Renal cortical epithelial cell (primary cell): ENCODE results near the gene TUBB3. TPM values are rescaled to one million over a fixed set of nuclear protein-coding genes. Genes with fewer than 3 reads are reported as not detected.
"Not testable (repeated sequence)": the region's sequence is repeated elsewhere in the genome, so short reads cannot be mapped to it uniquely, and the experiment has no call there.

Experiments
- DNase-seq: peaks from one replicate; pipeline ENCODE4 v3.0.0-alpha.2; 2011; ENCODE audit warnings: low read depth
- total RNA-seq: library from RNA; depleted of rRNA; stranded (reverse); fragments of >200 nt; gene quantifications from 2 replicates; pipeline ENCODE4 v1.2.3, GENCODE V29; 2014

Gene TUBB3
- total RNA-seq, 1 donor from 2014 or later = 368 TPM

DNA sequence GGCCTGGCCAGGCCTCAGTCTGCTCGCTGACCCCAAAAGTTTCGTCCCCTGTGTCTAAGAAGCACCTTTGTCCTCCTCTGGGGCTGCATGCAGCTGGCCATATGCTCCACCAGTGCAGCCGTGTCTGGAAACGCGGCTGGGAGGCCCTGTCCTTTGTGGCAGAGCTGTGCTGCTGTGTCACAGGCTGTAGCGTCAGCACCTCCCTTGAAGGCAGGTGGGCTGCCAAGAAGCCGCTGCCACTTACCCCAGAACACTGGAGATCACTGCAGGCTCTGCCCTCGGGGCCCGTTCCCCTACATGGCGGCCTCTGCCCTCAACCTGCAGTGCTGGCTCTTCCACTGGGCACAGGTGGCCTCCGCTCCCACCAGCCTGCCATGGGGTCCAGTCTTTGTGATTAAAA, 20.2 kb upstream of the TUBB3 start:
- no peak for DNase-seq

DNA sequence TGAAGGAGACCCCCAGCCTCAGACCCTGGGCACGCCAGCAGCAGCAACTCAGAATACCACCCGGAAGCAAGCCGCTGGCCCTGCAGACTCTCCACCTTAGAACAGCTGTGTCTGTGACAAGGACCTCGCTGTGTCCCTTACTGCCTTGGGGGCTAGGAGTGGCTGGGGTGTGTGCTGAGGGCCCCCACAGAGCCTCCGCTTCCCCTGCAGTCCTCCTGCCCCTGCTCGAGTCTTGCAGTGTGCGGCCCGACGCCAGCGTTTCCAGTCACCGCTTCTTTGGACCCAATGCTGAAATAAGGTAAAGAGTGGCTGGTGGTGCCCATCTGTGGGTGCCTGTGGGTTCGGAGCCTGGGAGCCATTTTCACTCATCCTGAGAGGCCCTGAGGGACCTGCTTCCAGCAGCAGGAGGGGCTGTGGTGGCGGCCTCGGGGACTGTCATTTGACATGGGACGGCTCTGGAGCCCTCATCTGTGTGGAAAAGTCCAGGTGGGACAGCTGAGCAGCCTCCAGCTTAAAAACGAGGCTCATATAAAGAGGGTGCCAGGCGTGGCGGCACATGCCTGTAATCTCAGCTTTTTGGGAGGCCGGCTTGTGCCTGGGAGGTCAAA, 19.1 kb upstream of the TUBB3 start:
- DNase-seq = no peak

DNA sequence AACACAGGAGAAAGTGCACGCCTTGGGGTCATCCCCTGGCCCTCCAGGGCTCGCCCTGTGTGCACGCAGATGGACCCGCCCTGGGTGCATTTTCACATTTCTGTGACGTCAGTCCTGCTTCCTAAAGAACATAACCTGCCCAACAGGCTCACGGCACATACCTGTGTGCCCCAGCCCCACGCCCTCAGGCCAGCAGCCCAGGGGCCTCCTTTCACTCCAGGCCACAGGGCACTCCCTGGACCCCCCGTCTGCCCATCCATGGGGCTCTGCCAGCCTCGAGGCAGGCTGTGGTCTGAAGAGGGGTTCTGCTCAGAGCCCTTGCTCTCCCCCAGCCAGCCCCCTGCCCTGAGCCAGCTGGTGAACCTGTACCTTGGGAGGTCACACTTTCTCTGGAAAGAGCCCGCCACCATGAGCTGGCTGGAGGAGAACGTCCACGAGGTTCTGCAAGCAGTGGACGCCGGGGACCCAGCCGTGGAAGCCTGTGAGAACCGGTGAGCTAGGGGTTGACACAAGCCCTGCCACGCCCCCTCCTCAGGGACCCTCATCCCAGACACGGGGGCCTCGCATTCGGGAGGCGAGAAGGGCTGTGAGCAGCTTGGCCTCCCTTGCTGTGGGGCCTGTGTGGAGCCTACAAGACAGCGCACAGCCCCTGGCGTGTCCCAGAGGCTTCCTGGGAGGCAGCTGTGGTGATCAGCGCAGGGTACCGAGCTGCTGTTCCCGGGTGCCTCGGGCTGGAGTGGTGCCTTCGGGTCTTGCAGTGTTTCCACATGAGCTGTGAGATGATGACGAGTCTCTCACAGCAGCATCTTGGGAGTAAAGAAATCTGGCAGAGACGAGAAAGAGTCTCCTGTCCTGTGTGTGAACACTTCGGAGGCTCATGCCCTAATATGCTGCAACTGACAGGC, 18.3 kb upstream of the TUBB3 start:
- no peak for DNase-seq

DNA sequence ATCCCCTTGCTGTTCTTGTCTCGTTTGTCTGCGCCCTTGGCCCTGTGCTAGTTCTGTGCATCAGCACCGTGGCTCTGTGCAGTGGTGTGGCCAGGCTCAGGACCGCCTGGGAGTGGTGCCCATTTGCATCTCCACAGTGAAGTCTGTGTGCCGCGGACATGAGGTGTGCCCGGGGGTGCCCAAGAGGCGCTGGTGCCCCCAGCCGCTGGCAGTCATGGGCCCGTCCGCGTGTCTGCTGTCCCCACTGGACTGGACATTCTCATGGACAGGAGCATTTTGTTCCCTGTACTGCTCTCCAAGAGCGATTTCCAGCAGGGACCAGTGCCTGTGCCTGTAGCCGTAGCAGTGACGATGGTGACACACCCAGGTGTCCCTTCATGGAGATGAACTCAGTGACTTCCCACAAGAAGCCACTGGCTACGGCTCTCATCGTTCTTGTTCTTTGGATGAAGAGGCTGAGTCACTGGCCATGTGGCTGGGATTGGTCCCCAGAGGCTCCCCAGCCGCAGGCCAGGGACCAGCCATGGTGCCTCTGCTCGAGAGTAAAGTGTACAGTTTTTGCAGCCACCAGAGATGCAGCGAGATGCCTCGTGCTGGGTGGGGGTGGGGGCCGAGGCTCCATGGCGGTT, 17.5 kb upstream of the TUBB3 start:
- DNase-seq = no peak

DNA sequence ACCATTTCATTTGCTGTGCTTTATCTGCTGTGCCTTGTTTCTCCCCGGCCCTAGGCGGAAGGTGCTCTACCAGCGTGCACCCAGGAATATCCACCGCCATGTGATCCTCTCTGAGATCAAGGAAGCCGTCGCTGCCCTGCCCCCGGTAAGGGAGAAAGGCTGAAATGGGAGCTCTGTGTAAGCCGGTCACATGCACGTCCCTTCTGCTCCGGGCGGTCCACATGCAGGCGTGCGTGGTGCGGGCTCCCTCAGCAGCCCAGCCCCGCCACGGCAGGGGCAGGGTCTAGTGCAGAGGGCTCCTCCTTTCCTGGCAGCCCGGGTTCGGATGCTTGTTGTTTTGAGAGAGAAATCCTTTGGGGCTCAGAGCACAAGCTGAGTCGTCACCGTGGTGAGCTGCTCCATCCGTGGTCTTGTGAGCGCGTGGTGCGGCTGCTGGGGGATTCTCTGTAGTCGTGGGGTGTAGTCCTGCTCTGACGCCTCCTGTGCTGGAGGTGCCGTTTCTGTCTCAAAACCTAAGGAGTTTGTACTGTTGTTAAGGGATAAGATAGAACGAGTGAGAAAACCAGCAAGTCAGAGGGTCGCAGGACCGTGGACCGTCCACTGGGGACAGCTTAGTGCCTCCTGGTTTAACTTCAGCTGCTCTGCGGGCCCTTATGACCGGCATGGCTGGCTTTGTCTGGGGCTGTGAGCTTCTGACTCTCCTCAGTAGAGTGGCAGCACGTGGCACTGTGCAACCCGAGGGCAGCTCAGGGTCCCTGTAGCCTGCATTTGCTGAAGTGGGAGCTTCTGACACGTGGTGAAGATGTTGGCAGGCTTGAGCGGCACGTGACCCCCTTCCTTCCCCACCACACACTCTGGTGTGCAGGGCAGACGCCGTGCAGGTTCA, 16.8 kb upstream of the TUBB3 start:
- no peak for DNase-seq

DNA sequence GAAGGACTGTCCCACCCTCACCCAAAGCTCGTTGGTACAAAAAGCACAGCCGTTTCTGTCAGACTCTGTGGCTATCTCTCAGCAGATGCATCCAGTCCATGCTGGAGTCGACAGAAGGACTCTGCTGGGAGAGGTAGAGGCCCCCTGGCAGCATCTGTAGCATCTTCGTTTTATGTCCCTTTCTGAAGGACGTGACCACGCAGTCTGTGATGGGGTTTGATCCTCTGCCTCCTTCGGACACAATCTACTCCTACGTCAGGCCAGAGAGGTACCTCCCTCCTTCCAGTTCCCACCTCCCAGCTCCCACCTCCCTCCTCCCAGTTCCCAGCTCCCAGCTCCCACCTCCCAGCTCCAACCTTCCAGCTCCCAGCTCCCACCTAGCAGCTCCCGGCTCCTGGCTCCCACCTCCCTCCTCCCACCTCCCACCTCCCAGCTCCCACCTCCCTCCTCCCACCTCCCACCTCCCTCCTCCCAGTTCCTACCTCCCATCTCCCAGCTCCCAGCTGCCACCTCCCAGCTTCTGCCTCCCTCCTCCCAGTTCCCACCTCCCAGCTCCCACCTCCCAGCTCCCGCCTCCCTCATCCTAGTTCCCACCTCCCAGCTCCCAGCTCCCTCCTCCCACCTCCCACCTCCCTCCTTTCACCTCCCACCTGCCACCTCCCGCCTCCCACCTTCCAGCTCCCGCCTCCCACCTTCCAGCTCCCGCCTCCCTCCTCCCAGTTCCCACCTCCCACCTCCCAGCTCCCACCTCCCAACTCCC, 15.9 kb upstream of the TUBB3 start:
- DNase-seq = no peak

DNA sequence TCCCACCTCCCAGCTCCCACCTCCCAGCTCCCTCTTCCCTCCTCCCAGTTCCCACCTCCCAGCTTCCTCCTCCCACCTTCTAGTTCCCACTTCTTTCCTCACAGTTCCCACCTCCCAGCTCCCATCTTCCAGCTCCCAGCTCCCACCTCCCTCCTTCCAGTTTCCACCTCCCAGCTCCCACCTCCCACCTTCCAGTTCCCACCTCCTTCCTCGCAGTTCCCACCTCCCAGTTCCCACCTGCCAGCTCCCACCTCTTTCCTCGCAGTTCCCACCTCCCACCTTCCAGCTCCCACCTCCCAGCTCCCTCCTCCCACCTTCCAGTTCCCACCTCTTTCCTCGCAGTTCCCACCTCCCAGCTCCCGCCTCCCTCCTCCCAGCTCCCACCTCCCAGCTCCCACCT, 14.9 kb upstream of the TUBB3 start:
- no peak for DNase-seq

DNA sequence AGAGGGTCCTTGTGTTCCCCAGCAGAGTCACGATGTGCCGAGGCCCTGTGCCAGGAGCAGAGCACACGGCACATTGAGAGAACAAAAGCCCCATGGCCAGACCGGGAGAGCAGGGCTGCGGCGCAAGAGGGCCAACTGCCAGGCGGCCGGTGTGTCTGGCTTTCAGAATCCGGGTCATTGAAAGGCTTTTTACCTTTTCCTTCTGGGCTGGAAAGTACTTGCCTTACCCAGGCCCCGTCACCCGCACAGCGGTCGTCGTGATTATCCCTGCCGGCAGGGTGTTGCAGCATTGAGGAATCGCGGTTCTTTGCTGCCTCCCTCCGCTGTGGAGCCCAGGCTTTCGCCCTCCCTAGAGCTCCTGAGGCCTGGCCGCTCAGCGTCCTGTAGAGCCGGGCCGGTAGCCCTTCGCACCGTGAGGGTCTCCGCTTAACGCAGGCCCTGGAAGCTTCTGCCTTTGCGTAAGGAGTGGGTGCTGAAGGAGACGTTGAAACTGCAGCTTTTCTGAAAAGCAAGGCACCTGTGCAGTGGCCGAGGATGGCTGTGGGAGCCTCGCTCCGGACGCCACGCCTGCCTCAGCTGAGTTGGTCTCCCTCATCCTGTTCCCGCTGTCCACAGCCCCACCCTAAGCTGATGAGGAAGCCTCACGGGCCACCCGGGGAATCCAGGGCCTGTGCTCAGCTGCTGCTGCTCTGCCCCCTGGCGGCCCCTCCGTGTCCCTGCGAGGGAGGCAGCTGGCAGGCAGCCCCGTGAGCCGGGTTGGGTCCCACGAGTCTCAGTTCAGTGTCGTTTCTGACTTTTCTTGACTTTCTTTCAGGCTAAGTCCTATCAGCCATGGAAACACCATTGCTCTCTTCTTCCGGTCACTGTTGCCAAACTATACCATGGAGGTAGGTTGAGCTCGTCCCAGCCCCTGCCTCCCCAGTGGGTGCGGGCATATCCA, 13.1 kb upstream of the TUBB3 start:
- no peak for DNase-seq

DNA sequence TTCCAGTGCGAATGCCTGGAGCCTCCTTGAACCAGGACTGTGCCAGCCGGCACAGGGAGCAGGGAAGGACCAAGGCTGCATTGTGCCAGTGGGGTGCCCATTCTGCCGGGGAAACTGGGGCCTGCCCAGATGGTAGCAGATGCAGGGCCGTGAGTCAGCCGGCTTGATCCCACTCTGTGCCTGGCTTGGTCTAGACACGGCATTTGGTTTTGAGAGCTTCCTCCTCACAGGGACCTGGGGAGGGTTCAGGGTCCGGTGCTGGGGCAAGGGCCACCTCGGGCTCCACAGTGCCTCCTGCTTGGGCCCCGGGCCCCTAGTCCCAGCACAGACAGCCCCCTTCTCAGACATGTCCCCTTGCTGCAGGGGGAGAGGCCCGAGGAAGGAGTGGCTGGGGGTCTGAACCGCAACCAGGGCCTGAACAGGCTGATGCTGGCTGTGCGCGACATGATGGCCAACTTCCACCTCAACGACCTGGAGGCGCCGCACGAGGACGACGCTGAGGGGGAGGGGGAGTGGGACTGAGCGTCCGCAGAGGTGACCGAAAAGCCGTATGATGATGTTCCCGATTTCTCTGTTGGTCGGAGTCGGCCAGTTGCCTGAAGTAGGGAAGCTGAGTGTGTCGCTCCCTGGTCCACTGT, 12.3 kb upstream of the TUBB3 start:
- no peak for DNase-seq

DNA sequence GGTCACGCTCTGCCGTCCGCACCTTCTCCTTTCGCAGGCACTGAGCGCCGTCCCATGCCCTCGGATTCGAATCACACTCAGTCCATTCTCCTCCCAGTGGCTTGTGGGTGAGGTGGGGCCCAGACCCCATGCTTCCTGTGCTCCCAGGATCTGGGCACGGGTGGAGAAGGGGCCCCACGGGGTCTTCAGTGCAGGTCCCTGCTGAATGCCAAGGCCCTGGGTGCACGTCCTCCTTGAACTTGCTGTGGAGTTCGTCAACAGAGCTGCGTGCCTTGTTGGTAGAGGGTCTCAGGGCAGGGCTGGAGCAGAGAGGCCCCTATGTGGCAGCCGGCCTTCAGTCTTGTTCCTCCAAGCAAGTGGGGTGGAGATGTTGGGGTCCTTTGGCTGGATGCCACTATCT, 11.8 kb upstream of the TUBB3 start:
- DNase-seq = no peak

DNA sequence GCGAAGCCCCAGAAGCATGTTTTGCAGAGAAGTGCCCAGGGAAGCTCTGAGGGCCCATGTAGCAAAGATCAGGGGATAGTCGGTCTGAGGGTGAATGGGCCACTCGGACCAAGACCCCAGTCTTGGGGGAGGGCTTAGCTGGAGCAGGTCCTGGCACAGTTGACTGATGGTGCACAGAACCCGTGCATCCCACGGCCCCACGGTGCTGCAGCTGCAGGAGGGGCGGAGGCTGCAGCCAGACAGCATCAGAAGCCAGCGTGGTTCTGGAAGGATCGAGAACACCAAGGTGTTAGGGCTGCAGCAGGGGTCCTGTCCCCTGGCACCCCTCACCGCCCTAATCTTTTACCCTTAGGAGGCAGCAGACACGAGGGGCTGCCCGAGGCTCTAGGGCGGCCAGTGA, 11.0 kb upstream of the TUBB3 start:
- no peak for DNase-seq

DNA sequence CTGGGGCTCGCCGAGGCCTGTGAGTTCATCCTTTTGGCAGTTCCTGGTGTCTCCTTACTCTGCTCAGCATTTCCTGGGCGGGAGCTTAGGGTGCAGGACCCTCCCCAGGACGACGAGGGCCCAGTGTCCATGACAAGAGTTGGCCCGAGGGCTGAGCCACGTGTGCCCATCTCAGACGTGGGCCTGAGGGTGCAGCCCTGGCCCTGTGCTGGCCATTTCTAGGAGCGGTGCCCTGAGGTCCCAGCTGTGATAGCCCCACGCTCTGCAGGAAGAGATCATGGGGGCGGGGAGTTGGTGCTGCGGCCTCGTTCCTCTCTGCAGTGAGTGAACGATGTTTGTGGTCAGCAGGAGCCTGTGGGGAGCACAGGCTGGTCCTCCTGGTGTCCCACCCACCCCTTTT, 10.5 kb upstream of the TUBB3 start:
- no peak for DNase-seq

DNA sequence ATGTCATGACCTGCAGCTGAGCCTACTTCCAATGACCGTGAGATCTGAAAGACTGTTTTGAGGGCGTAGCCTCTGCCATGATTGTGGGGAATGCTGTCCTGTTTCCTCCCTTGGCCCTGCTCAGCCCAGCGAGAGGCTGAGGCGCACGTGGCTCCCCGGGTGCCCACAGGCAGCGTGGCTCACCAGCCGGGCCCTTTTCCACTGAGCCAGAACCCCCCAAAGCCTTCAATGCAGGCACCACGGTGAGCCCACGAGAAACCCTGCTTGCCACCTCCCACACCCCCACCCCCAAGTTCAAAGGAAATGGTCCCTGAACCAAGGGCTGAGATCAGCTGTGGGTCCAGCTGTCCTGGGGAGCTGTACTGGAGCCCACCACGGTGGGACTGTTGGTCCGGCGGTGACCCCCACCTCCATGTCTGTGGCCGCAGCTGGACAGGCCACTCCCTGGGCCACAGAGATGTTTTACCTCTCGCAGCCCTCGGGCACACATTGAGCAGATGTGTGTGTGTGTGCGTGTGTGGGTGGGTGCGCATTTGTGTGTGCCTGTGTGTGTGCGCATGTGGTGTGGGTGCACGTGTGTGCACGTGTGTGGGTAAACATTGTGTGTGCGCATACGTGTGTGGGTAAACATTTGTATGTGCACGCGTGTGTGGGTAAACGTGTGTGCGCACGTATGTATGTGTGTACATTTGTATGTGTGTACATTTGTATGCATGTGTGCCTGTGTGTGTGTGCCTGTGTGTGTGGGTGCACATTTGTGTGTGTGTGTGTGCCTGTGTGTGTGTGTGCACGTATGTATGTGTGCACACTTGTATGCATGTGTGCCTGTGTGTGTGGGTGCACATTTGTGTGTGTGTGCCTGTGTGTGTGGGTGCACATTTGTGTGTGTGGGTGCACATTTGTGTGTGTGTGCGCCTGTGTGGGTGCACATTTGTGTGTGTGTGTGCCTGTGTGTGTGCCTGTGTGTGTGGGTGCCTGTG, 9.4 kb upstream of the TUBB3 start:
- no peak for DNase-seq

DNA sequence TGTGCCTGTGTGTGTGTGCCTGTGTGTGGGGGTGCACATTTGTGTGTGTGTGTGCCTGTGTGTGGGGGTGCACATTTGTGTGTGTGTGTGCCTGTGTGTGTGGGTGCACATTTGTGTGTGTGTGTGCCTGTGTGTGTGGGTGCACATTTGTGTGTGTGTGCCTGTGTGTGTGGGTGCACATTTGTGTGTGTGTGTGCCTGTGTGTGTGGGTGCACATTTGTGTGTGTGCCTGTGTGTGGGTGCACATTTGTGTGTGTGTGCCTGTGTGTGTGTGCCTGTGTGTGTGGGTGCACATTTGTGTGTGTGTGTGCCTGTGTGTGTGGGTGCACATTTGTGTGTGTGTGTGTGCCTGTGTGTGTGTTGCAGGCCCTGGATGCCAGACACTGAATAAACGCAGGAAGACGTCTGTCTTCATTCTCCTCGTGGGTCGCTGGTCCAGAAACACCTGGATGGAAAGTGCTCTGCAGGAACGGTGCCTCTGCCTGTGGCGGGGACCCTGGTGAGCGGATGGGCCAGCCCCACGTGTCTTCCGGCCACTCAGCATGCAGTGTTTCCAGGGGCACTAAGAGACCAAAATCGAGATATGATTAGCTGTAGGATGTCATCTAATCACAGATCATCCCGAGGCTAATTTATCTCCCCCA, 8.4 kb upstream of the TUBB3 start:
- DNase-seq = not testable (repeated sequence)

DNA sequence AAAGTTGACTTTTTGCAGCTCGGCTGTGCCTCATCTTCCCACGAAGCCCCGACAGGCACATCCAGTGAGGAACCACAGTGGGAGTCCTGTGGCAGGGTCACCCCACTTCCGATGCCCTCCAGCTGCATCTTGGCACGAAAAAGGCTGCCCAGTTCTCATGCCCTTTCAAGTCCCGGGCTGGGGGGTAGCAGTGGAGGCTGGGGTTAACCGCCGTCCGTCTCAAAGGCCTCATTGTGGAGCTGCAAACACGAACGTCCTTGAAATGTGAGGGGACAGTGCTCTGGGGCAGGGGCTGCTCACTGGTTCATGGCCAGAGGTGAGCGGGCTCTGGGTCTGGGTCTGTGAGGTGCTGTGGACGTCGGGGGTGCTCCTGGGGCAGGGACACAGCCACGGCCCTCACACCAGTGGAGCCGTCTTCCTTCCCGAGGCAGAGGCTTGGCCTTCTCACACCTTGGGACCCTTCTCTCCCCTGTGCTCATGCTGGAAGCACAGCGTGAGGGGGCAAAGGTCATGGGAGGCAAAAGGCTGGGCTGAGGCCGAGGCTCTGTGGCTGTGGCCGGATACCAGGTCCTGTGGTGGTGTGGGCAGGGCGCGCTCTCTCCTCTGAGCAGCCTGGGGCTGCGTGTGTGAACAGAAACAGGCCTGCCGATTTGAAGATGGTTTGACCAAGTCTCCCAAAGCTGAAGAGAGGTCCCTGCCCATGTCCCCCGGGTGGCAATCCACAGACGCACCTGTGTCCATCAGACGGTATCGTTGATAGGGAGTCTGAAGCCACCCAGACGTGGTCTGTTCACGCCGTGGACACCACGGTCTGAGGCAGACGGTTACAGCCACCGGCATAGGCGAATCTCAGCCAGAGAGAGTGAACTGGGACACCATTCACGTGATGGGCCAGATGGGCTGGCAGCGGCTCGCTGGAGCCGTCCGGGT, 7.6 kb upstream of the TUBB3 start:
- DNase-seq = no peak

DNA sequence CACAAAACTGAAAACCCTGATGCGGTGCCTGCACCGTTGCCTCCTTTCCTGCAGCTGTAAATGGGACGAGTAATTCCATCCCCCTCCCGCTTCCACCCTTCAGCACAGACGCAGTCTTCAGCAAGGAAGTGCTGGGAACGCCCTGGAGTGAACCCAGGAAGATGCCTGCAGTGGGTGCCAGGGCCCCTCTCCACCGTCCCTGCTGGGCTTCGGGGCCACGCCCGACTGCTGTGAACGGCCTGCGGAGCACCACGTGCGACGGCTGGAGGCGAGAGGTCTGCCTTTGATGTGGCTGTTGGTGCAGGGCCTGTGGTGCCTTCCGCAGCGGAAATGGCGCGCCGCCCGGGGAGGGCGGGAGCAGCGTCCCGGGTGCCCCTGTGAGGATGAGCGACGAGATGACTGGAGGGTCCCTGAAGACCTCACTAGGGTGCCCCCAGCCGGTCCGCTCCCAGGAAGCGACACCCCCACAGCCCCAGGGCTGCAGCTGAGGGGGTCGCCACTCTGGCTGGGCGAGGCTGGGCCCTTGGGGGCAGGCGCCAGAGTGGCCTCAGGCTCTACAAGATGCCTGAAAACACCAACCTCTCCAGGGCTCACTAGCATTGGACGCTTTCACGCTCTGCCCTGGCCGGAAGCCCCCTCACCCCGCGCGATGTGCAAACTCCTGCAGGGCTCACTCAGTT, 5.2 kb upstream of the TUBB3 start:
- DNase-seq = peak; percentile 83
